Activated naive CD4-positive, alpha-beta T cell treated with anti-CD3 and anti-CD28 coated beads, Interleukin-2, amount 50 U/mL, for 24 hours (primary cell): ENCODE results near the gene MLLT3.

Experiments
- H3K27ac Mint-ChIP-seq: one replicate; pipeline ENCODE4 v1.8.0; 2021; ENCODE audit warnings: mild to moderate bottlenecking, mixed read lengths
- H3K27me3 Mint-ChIP-seq: one replicate; pipeline ENCODE4 v1.8.0; 2021; ENCODE audit warnings: mixed read lengths
- H3K36me3 Mint-ChIP-seq: one replicate; pipeline ENCODE4 v1.8.0; 2021; ENCODE audit warnings: mixed read lengths
- H3K4me1 Mint-ChIP-seq: one replicate; pipeline ENCODE4 v1.8.0; 2021; ENCODE audit warnings: mixed read lengths
- H3K4me3 Mint-ChIP-seq: one replicate; pipeline ENCODE4 v1.8.0; 2021; ENCODE audit warnings: mild to moderate bottlenecking, mixed read lengths
- H3K9me3 Mint-ChIP-seq: one replicate; pipeline ENCODE4 v1.8.0; 2021; ENCODE audit warnings: mixed read lengths

The MLLT3 gene

GRCh38 chr9:20476912-20477521 lies 145.3 kb downstream of the MLLT3 start:
- no peaks in the 10 kb centered on the region for H3K9me3 Mint-ChIP-seq
- H3K4me1 Mint-ChIP-seq: peaks cover 90% of the 10 kb centered on the region
- H3K27me3 Mint-ChIP-seq: no peaks in the 10 kb centered on the region
- H3K36me3 Mint-ChIP-seq: peaks cover 8% of the 10 kb centered on the region
- H3K4me3 Mint-ChIP-seq: no peak overlapping the region
- no peak overlapping the region for H3K27ac Mint-ChIP-seq

- no peaks in the 10 kb centered on the region for H3K27me3 Mint-ChIP-seq
- H3K9me3 Mint-ChIP-seq: peaks cover 3% of the 10 kb centered on the region
- H3K4me1 Mint-ChIP-seq: peaks cover 88% of the 10 kb centered on the region
- peaks cover 8% of the 10 kb centered on the region for H3K36me3 Mint-ChIP-seq
- H3K27ac Mint-ChIP-seq: peak overlapping the region; percentile 51
- H3K4me3 Mint-ChIP-seq: no peak overlapping the region
Observed at GRCh38 chr9:20474496-20474895, 147.8 kb downstream of the MLLT3 start.

- Mint-ChIP-seq H3K9me3 (peaks cover 3% of the 10 kb centered on the region), H3K4me3 (no peak overlapping the region), H3K27me3 (no peaks in the 10 kb centered on the region), H3K27ac (no peak overlapping the region), H3K4me1 (peaks cover 88% of the 10 kb centered on the region), H3K36me3 (peaks cover 10% of the 10 kb centered on the region)
Observed at GRCh38 chr9:20473515-20474013, 148.7 kb downstream of the MLLT3 start.

GRCh38 chr9:20472342-20473045 lies 149.8 kb downstream of the MLLT3 start:
- H3K9me3 Mint-ChIP-seq: peaks cover 3% of the 10 kb centered on the region
- H3K27me3 Mint-ChIP-seq: no peaks in the 10 kb centered on the region
- H3K36me3 Mint-ChIP-seq: peaks cover 10% of the 10 kb centered on the region
- H3K4me3 Mint-ChIP-seq: no peak overlapping the region
- peaks cover 88% of the 10 kb centered on the region for H3K4me1 Mint-ChIP-seq
- no peak overlapping the region for H3K27ac Mint-ChIP-seq

- Mint-ChIP-seq H3K4me1 (peaks cover 76% of the 10 kb centered on the region), H3K4me3 (no peak overlapping the region), H3K36me3 (peaks cover 11% of the 10 kb centered on the region), H3K27me3 (no peaks in the 10 kb centered on the region), H3K27ac (peak overlapping the region; percentile 85), H3K9me3 (peaks cover 3% of the 10 kb centered on the region)
Observed at GRCh38 chr9:20466328-20467008, 155.8 kb downstream of the MLLT3 start.

- peaks cover 82% of the 10 kb centered on the region for H3K4me1 Mint-ChIP-seq
- H3K36me3 Mint-ChIP-seq: peaks cover 3% of the 10 kb centered on the region
- H3K27me3 Mint-ChIP-seq: no peaks in the 10 kb centered on the region
- no peak overlapping the region for H3K4me3 Mint-ChIP-seq
- no peaks in the 10 kb centered on the region for H3K9me3 Mint-ChIP-seq
- no peak overlapping the region for H3K27ac Mint-ChIP-seq
Observed at GRCh38 chr9:20464242-20464641, 158.1 kb downstream of the MLLT3 start.

- H3K27ac Mint-ChIP-seq: no peak overlapping the region
- H3K9me3 Mint-ChIP-seq: no peaks in the 10 kb centered on the region
- peaks cover 82% of the 10 kb centered on the region for H3K4me1 Mint-ChIP-seq
- H3K4me3 Mint-ChIP-seq: no peak overlapping the region
- H3K27me3 Mint-ChIP-seq: no peaks in the 10 kb centered on the region
- peaks cover 3% of the 10 kb centered on the region for H3K36me3 Mint-ChIP-seq
Observed at GRCh38 chr9:20463823-20464222, 158.5 kb downstream of the MLLT3 start.

- Mint-ChIP-seq H3K4me3 (no peak overlapping the region), H3K4me1 (peaks cover 83% of the 10 kb centered on the region), H3K9me3 (no peaks in the 10 kb centered on the region), H3K27me3 (no peaks in the 10 kb centered on the region), H3K36me3 (peaks cover 3% of the 10 kb centered on the region), H3K27ac (no peak overlapping the region)
Observed at GRCh38 chr9:20462410-20462809, 159.9 kb downstream of the MLLT3 start.

GRCh38 chr9:20447291-20447690 lies 175.0 kb downstream of the MLLT3 start:
- no peaks in the 10 kb centered on the region for H3K9me3 Mint-ChIP-seq
- no peak overlapping the region for H3K27ac Mint-ChIP-seq
- H3K4me3 Mint-ChIP-seq: no peak overlapping the region
- no peaks in the 10 kb centered on the region for H3K27me3 Mint-ChIP-seq
- peaks cover 6% of the 10 kb centered on the region for H3K36me3 Mint-ChIP-seq
- H3K4me1 Mint-ChIP-seq: peaks cover 44% of the 10 kb centered on the region

GRCh38 chr9:20446248-20446647 lies 176.1 kb downstream of the MLLT3 start:
- Mint-ChIP-seq H3K36me3 (peaks cover 6% of the 10 kb centered on the region), H3K27me3 (no peaks in the 10 kb centered on the region), H3K27ac (no peak overlapping the region), H3K9me3 (no peaks in the 10 kb centered on the region), H3K4me1 (peaks cover 47% of the 10 kb centered on the region), H3K4me3 (no peak overlapping the region)

- H3K4me1 Mint-ChIP-seq: peaks cover 64% of the 10 kb centered on the region
- H3K27ac Mint-ChIP-seq: peak overlapping the region; percentile 71
- H3K9me3 Mint-ChIP-seq: no peaks in the 10 kb centered on the region
- peaks cover 7% of the 10 kb centered on the region for H3K36me3 Mint-ChIP-seq
- H3K27me3 Mint-ChIP-seq: no peaks in the 10 kb centered on the region
- peak overlapping the region; percentile 63 for H3K4me3 Mint-ChIP-seq
Observed at GRCh38 chr9:20442461-20443319, 179.6 kb downstream of the MLLT3 start.

GRCh38 chr9:20441711-20442423 lies 180.4 kb downstream of the MLLT3 start:
- peak overlapping the region; percentile 63 for H3K4me3 Mint-ChIP-seq
- H3K4me1 Mint-ChIP-seq: peaks cover 71% of the 10 kb centered on the region
- peak overlapping the region; percentile 92 for H3K27ac Mint-ChIP-seq
- peaks cover 7% of the 10 kb centered on the region for H3K36me3 Mint-ChIP-seq
- no peaks in the 10 kb centered on the region for H3K27me3 Mint-ChIP-seq
- H3K9me3 Mint-ChIP-seq: no peaks in the 10 kb centered on the region

- Mint-ChIP-seq H3K4me1 (peaks cover 73% of the 10 kb centered on the region), H3K36me3 (peaks cover 6% of the 10 kb centered on the region), H3K4me3 (peak overlapping the region; percentile 50), H3K27me3 (no peaks in the 10 kb centered on the region), H3K27ac (peak overlapping the region; percentile 61), H3K9me3 (no peaks in the 10 kb centered on the region)
Observed at GRCh38 chr9:20441166-20441565, 181.1 kb downstream of the MLLT3 start.

GRCh38 chr9:20437476-20437875 lies 184.8 kb downstream of the MLLT3 start:
- Mint-ChIP-seq H3K36me3 (peaks cover 12% of the 10 kb centered on the region), H3K27me3 (no peaks in the 10 kb centered on the region), H3K27ac (peak overlapping the region; percentile 37), H3K4me3 (no peak overlapping the region), H3K4me1 (peaks cover 67% of the 10 kb centered on the region), H3K9me3 (no peaks in the 10 kb centered on the region)
